ENCODE results near the gene GOSR1.

DNA sequence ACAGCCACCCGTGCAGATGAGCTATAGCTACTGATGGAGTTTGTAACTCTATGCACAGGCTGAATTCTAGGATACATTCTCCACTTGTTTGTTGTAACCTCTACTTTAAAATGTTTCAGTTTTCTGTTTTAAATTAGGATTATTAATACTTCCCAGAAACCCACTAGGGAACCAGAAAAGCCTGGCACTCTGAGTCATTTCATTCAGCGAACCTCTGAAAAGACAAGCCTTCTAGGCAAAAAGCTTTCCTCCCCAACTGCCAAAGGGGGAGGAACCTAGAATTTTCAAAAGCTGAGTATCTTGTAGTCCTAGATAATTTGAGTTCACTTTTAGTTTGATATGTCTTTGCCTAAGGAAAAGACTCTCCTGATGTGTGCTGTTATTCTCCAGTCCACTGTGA is 43.2 kb downstream of the GOSR1 start:
- TF ChIP-seq, protein P1, sequence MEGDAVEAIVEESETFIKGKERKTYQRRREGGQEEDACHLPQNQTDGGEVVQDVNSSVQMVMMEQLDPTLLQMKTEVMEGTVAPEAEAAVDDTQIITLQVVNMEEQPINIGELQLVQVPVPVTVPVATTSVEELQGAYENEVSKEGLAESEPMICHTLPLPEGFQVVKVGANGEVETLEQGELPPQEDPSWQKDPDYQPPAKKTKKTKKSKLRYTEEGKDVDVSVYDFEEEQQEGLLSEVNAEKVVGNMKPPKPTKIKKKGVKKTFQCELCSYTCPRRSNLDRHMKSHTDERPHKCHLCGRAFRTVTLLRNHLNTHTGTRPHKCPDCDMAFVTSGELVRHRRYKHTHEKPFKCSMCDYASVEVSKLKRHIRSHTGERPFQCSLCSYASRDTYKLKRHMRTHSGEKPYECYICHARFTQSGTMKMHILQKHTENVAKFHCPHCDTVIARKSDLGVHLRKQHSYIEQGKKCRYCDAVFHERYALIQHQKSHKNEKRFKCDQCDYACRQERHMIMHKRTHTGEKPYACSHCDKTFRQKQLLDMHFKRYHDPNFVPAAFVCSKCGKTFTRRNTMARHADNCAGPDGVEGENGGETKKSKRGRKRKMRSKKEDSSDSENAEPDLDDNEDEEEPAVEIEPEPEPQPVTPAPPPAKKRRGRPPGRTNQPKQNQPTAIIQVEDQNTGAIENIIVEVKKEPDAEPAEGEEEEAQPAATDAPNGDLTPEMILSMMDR (IDR thresholded peaks at IDR 0.05; ENCODE audit: insufficient read depth, low read length): no peak
- TF ChIP-seq POLR2AphosphoS5 (IDR thresholded peaks at IDR 0.05; ENCODE audit: low read depth) (no peak), GABPA (IDR thresholded peaks at IDR 0.05; ENCODE audit: low read depth) (no peak)
- TF ChIP-seq, protein P2, sequence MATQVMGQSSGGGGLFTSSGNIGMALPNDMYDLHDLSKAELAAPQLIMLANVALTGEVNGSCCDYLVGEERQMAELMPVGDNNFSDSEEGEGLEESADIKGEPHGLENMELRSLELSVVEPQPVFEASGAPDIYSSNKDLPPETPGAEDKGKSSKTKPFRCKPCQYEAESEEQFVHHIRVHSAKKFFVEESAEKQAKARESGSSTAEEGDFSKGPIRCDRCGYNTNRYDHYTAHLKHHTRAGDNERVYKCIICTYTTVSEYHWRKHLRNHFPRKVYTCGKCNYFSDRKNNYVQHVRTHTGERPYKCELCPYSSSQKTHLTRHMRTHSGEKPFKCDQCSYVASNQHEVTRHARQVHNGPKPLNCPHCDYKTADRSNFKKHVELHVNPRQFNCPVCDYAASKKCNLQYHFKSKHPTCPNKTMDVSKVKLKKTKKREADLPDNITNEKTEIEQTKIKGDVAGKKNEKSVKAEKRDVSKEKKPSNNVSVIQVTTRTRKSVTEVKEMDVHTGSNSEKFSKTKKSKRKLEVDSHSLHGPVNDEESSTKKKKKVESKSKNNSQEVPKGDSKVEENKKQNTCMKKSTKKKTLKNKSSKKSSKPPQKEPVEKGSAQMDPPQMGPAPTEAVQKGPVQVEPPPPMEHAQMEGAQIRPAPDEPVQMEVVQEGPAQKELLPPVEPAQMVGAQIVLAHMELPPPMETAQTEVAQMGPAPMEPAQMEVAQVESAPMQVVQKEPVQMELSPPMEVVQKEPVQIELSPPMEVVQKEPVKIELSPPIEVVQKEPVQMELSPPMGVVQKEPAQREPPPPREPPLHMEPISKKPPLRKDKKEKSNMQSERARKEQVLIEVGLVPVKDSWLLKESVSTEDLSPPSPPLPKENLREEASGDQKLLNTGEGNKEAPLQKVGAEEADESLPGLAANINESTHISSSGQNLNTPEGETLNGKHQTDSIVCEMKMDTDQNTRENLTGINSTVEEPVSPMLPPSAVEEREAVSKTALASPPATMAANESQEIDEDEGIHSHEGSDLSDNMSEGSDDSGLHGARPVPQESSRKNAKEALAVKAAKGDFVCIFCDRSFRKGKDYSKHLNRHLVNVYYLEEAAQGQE (IDR thresholded peaks at IDR 0.05; ENCODE audit: insufficient replicate concordance, low read depth): no peak
